Stomach (tissue), 9 donors: ENCODE measurements around the gene BCL2. TPM values are rescaled to one million over a fixed set of nuclear protein-coding genes. Genes with fewer than 3 reads are reported as not detected.

Experiments
- DNase-seq, 2 donors: peaks; one replicate each; pipeline versions ENCODE4 v3.0.0 to v3.0.0-alpha.2; 2013 to 2019
- H3K27ac ChIP-seq, 5 donors: fragments of 200-600 bp in 4 of 5; sonication (generic) in 4 of 5; one replicate each; pipeline ENCODE4 v1.5.1; 2013 to 2019; ENCODE audit warnings: mild to moderate bottlenecking in 1 of 5, moderate library complexity in 1 of 5
- H3K27me3 ChIP-seq, 3 donors: fragments of 200-600 bp; sonication (generic); one replicate each; pipeline ENCODE4 v1.5.1; 2017 to 2019; ENCODE audit warnings: mixed run types in 1 of 3
- H3K36me3 ChIP-seq, 4 donors: fragments of 200-600 bp; sonication (generic); 1 replicate in 3 of 4; 2 replicates in 1 of 4; pipeline ENCODE4 v1.5.1; 2016 to 2019
- H3K4me1 ChIP-seq, 4 donors: fragments of 200-600 bp; sonication (generic); one replicate each; pipeline ENCODE4 v1.5.1; 2016 to 2019
- H3K4me3 ChIP-seq, 4 donors: fragments of 200-600 bp; sonication (generic) in 3 of 4; one replicate each; pipeline ENCODE4 v1.5.1; 2016 to 2019; ENCODE audit warnings: mild to moderate bottlenecking in 1 of 4
- H3K9me3 ChIP-seq, 4 donors: fragments of 200-600 bp; sonication (generic); one replicate each; pipeline ENCODE4 v1.5.1; 2016 to 2019
- CTCF ChIP-seq, 7 experiments: fragments of 450-650 bp in 4 of 7; fragments of 200-600 bp in 3 of 7; sonication (generic) in 3 of 7; IDR thresholded peaks; one replicate each; pipeline ENCODE4 v1.5.1; 2016 to 2019; ENCODE audit warnings: antibody characterized with exemption in 7 of 7, control low read depth in 2 of 7, mild to moderate bottlenecking in 1 of 7
- EP300 ChIP-seq: sonication (generic); formaldehyde crosslinking; IDR thresholded peaks from one replicate; pipeline ENCODE4 v1.6.1; 2017; ENCODE audit warnings: antibody characterized with exemption
- POLR2A ChIP-seq, 4 donors: fragments of 450-650 bp; IDR thresholded peaks; one replicate each; pipeline ENCODE4 v1.6.1; 2016; ENCODE audit warnings: antibody characterized with exemption in 4 of 4, control low read depth in 2 of 4, mild to moderate bottlenecking in 1 of 4, moderate library complexity in 1 of 4
- POLR2AphosphoS5 ChIP-seq, 3 donors: sonication (generic); formaldehyde crosslinking; IDR thresholded peaks; one replicate each; pipeline ENCODE4 v1.6.1; 2016; ENCODE audit warnings: antibody characterized with exemption in 3 of 3
- WGBS, 5 donors: extraction: QIAGEN DNeasy Blood & Tissue Kit in 3 of 5; methylation state at CpG; one replicate each; pipeline versions ENCODE4 v1.1.5 to v1.1.7; 2013 to 2018; 5-methylcytosine and 5-hydroxymethylcytosine counted together
- intact Hi-C: fragments of 100-400 bp; cut with DNase I; formaldehyde crosslinking; loops from one replicate; pipeline ENCODE4 v1.15.1; 2023; ENCODE audit warnings: low total_unique reads
- polyA plus RNA-seq, 3 donors: library from polyadenylated mRNA; stranded (reverse); fragments of 200-250 nt; gene quantifications; one replicate each; pipeline ENCODE4 v1.2.3, GENCODE V29; 2013
- total RNA-seq, 5 donors: library from RNA; depleted of rRNA; stranded (reverse); fragments of >200 nt; gene quantifications; one replicate each; pipeline versions ENCODE4 v1.1.0 to v1.2.3, GENCODE V29; 2014 to 2016
- donor health status: healthy with polysubstance abuse.
- donor health status: Bipolar disorder and iron deficiency.
- donor health status: healthy.

Gene BCL2
- total and polyA plus RNA-seq, 8 donors, result 1.5 to 53.9 (median 6.0) TPM

DNA sequence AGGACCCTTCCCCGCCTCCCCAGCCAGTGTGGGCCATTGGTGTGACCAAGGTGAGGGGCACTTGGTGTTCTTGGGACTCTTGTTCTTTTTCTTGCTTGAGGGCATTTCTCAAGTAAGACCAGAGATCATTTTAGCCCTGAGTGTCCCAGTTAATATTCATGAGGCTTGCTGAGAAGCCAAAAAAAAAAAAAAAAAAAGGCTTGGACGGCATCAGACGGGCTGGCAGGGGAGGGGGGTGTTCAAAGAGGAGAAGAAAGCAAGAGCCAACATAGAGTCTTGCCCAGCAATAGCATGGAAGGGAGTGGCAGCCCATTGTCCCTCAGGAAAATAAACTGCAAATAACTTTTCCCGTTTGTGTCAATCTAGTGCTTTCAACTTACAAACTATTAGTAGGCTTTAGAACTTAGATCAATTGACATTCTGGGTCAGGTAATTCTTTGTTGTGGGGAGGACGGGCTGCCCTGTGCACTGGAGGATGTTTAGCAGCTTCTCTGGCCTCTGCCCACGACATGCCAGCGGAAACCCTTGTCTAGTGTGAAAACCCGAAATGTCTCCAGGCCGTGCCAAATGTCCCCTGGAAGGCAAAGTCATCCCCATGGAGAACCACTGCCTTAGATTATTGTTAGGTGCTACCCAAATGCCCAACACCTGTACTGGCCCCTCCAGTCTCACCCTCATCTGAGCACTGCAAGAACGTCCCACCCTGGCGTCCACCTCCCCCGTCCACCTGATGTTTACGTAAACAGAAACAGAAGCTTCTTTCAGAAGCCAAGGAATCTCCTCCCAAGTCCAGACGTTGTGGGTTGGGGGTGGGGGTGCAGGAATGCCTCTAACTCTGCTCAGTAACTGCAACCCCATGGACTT, 163.4 kb downstream of the BCL2 start:
- H3K4me1 ChIP-seq, result peaks cover 0 to 26% (median 20%) of the 10 kb centered on the region in 4 donors
- no peaks in the 10 kb centered on the region for H3K9me3 ChIP-seq
- whole genome bisulfite sequencing, 5 donors, result 60 to 70% (median 68%) methylated on average over 12 to 14 of the region's 14 CpGs
- H3K27ac ChIP-seq, result peak overlapping the region in 2 of 5 donors; percentile 52 to 83
- no peaks in the 10 kb centered on the region for H3K27me3 ChIP-seq
- H3K4me3 ChIP-seq, result peak overlapping the region in 1 of 4 donors; percentile 14
- intact Hi-C loops, result no loop called here
- no peaks in the 10 kb centered on the region for H3K36me3 ChIP-seq
- no peak for DNase-seq
- TF ChIP-seq POLR2AphosphoS5 (IDR thresholded peaks at IDR 0.05) (no peak), CTCF (IDR thresholded peaks at IDR 0.05) (no peak), EP300 (no peak), POLR2A (IDR thresholded peaks at IDR 0.05) (no peak)

DNA sequence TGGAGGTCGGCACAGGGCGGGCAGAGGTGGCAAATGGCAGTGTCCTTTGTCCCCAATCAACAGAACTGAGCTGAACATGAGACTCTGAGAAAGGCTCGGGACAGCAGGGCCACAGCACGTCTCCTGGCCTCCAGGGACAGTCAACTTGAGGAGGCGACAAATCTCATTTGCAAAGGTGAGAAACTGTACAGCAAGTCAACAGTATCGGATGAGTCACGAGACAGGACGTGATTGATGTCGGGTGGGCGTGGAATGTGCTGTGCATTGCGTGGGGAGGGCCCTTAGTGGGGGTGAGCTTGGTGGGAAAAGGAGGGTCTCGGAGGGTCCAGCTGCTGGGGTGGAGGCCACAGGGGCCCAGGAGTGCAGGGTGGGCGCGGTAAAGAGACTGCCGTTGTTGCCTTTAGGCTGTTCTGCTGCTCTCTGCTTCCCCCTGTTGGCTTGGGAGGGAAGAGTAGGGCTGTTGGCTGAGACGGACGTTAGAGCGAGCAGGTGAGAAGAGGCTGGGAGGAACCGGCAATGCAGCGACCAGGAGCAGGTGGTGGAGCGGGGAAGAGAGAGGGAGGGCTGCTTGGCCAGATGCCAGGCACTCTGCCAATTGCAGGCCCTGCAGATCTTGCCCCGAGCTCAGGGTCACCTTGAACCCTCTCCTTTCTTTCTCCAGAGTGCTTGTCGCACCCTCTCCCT, 164.3 kb downstream of the BCL2 start:
- intact Hi-C loops, result no loop called here
- WGBS, 5 donors, result 26 to 53% (median 40%) methylated on average over 23 of the region's 23 CpGs
- no peaks in the 10 kb centered on the region for H3K36me3 ChIP-seq
- TF ChIP-seq POLR2AphosphoS5 (IDR thresholded peaks at IDR 0.05), result peak in 1 of 3 donors; percentile 19
- no peak for TF ChIP-seq POLR2A (IDR thresholded peaks at IDR 0.05)
- TF ChIP-seq CTCF (IDR thresholded peaks at IDR 0.05), result peak in 5 of 7 experiments; percentile 64 to 82 (median 67)
- TF ChIP-seq EP300, result no peak
- no peaks in the 10 kb centered on the region for H3K27me3 ChIP-seq
- DNase-seq, result peak; percentile 76 to 92
- peak overlapping the region in 2 of 5 donors; percentile 52 to 83 for H3K27ac ChIP-seq
- H3K4me1 ChIP-seq, result peaks cover 0 to 22% (median 16%) of the 10 kb centered on the region in 4 donors
- no peaks in the 10 kb centered on the region for H3K9me3 ChIP-seq
- H3K4me3 ChIP-seq, result peak overlapping the region in 3 of 4 donors; percentile 14 to 34 (median 15)

DNA sequence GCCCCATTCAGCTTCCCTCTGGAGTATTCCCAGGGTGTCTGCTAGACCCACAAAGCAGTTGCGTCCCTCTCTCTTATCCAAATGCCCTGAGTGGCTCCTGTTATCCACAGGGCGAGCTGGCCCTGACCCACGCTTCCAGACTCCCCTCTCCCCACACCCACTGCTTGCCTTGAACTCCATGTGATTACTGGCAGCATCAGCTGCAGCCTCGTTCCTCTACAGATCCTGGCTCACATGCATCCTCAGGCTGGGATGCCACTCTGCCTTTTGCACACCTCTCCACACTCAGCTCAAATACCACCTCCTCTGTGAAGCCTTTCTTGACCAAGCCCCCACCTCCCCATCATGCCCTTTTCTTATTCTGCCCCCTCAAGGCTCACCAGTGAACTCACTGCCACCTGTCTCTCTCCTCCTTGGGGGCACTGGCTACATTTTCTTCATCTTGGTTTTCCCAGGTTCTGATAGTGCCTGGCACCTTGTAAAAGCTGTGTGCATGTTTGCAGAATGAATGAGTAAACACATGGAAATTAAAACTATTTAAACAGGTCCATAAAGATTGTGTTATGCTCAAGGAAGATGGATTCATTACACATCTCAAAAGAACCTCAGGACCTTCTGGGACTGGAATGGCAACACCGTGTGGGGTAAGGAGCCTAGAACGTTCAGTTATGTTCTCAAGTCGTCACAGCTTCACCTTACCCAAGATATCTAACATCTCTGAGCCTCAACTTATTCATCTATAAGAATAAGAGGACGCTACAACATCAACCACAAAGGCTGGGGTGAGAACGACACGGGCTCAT, 165.0 kb downstream of the BCL2 start:
- Histone ChIP-seq H3K4me1 (peaks cover 0 to 22% (median 16%) of the 10 kb centered on the region in 4 donors), H3K4me3 (no peak overlapping the region), H3K27me3 (no peaks in the 10 kb centered on the region), H3K9me3 (no peaks in the 10 kb centered on the region), H3K27ac (peak overlapping the region in 1 of 5 donors; percentile 83), H3K36me3 (no peaks in the 10 kb centered on the region)
- intact Hi-C loops, result no loop called here
- 76 to 81% (median 77%) methylated on average over 8 to 10 of the region's 10 CpGs for WGBS, 5 donors
- DNase-seq, result no peak
- TF ChIP-seq POLR2AphosphoS5 (IDR thresholded peaks at IDR 0.05) (no peak), CTCF (IDR thresholded peaks at IDR 0.05) (no peak), POLR2A (IDR thresholded peaks at IDR 0.05) (no peak), EP300 (no peak)

DNA sequence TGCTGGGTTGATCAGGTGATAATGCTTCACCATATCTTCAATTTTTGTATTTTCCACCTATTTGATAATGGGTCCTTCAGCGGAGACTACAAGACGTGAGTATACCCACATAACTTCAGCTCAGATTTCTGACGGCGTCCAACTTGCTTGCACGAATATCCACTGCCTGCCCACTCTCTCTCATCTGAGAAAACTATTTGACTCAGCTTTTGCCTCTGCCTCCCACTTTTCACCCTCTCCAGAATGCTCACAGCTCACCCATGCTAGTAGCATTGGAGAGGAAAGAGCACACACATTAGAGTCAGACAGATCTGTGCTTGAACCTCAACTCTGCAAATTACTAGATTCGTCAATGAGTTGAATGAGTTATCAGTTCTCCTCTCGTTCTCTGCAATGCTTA, 166.8 kb downstream of the BCL2 start:
- 85 to 90% (median 88%) methylated on average over 7 of the region's 7 CpGs for WGBS, 5 donors
- H3K27me3 ChIP-seq, result no peaks in the 10 kb centered on the region
- no peaks in the 10 kb centered on the region for H3K9me3 ChIP-seq
- TF ChIP-seq EP300, result no peak
- TF ChIP-seq POLR2AphosphoS5 (IDR thresholded peaks at IDR 0.05), result no peak
- no peak for TF ChIP-seq POLR2A (IDR thresholded peaks at IDR 0.05)
- no peak for TF ChIP-seq CTCF (IDR thresholded peaks at IDR 0.05)
- no peak for DNase-seq
- H3K4me1 ChIP-seq, result peaks cover 0 to 32% (median 16%) of the 10 kb centered on the region in 4 donors
- H3K36me3 ChIP-seq, result no peaks in the 10 kb centered on the region
- no peak overlapping the region for H3K27ac ChIP-seq
- intact Hi-C loops, result no loop called here
- no peak overlapping the region for H3K4me3 ChIP-seq
